GM12892 (cell line): ENCODE measurements around the gene DTD1.

Experiments
- POLR2A ChIP-seq: IDR thresholded peaks from 2 replicates; pipeline ENCODE4 v1.6.1; 2011; ENCODE audit warnings: low read depth, low read length, control low read depth
- TAF1 ChIP-seq: IDR thresholded peaks from 2 replicates; pipeline ENCODE4 v1.6.1; 2011; ENCODE audit warnings: low read depth, mild to moderate bottlenecking, control low read depth, low read length, borderline replicate concordance

DNA sequence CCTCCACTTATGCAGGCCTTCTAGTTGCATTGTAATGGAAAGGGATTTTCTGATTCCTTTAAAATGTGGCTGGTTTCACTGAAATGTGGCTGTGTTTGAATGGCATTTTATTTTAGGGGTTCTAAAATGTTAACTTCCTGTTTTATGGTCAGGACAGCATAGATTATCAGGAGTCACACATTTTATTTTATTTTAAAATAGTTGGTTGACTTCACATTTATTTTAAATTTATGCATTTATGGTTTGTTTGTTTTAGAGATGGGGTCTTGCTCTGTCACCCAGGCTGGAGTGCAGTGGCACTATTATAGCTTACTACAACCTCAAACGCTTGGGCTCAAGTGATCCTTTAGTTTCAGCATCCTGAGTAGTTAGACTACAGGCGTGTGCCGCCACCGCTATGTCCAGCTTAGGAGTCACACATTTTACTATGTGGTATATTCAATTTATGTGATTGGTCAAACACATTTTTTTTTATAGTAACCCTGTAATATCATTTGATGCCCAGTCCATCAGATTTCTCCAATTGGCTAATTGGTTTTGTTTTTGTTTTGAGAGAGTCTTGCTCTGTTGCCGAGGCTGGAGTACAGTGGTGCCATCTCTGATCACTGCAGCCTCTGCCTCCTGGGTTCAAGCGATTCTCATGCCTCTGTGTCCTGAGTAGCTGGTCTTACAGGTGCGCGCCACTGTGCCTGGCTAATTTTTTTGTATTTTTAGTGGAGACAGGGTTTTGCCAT is 2.3 kb downstream of the DTD1 start:
- TF ChIP-seq TAF1 = no peak
- no peak for TF ChIP-seq POLR2A
